ENCODE data around the gene MOSPD3.

Gene MOSPD3

DNA sequence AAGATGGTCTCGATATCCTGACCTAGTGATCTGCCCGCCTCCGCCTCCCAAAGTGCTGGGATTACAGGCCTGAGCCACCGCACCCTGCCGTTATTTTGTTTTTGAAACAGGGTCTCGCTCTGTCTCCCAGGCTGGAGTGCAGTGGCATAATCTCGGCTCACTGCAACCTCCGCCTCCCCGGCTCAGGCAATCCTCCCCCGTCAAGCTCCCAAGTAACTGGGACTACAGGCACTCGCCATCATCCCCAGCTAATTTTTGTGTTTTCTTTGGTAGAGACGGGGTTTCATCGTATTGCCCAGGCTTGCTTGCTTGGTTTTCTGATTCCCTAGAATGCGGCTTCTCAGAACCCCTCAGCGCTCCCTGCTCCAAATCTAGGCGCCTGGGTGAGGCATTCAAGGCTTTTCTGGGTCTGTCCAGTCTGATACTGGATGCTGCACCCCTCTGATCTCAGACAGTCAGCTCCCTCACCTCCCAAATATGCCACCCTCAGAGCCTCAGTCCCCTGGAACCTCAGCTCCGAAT is 27.7 kb downstream of the MOSPD3 start:
- ATAC-seq: no peak
- no peak for TF ChIP-seq CSDC2 (CRISPR knock-in tag; IDR thresholded peaks at IDR 0.05)
- TF ChIP-seq ZNF565 (CRISPR knock-in tag; conservative IDR thresholded peaks at IDR 0.05; ENCODE audit: low read depth): no peak
- TF ChIP-seq ZNF8 (CRISPR knock-in tag; IDR thresholded peaks at IDR 0.05): no peak
- TF ChIP-seq ARNTL (CRISPR knock-in tag; IDR thresholded peaks at IDR 0.05; ENCODE audit: borderline replicate concordance, low read depth): no peak
- no peak for TF ChIP-seq RARB (CRISPR knock-in tag; IDR thresholded peaks at IDR 0.05)
- TF ChIP-seq PPARA (CRISPR knock-in tag; IDR thresholded peaks at IDR 0.05; ENCODE audit: borderline replicate concordance): no peak
- TF ChIP-seq, protein P1, sequence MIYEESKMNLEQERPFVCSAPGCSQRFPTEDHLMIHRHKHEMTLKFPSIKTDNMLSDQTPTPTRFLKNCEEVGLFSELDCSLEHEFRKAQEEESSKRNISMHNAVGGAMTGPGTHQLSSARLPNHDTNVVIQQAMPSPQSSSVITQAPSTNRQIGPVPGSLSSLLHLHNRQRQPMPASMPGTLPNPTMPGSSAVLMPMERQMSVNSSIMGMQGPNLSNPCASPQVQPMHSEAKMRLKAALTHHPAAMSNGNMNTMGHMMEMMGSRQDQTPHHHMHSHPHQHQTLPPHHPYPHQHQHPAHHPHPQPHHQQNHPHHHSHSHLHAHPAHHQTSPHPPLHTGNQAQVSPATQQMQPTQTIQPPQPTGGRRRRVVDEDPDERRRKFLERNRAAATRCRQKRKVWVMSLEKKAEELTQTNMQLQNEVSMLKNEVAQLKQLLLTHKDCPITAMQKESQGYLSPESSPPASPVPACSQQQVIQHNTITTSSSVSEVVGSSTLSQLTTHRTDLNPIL (CRISPR knock-in tag; IDR thresholded peaks at IDR 0.05; ENCODE audit: low read depth): no peak
- TF ChIP-seq OSR1 (CRISPR knock-in tag; IDR thresholded peaks at IDR 0.05): no peak
- TF ChIP-seq, protein P2, sequence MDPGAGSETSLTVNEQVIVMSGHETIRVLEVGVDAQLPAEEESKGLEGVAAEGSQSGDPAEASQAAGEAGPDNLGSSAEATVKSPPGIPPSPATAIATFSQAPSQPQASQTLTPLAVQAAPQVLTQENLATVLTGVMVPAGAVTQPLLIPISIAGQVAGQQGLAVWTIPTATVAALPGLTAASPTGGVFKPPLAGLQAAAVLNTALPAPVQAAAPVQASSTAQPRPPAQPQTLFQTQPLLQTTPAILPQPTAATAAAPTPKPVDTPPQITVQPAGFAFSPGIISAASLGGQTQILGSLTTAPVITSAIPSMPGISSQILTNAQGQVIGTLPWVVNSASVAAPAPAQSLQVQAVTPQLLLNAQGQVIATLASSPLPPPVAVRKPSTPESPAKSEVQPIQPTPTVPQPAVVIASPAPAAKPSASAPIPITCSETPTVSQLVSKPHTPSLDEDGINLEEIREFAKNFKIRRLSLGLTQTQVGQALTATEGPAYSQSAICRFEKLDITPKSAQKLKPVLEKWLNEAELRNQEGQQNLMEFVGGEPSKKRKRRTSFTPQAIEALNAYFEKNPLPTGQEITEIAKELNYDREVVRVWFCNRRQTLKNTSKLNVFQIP (CRISPR knock-in tag; IDR thresholded peaks at IDR 0.05; ENCODE audit: borderline replicate concordance, low read depth): no peak
- TF ChIP-seq ZFP30 (CRISPR knock-in tag; IDR thresholded peaks at IDR 0.05): no peak
- TF ChIP-seq ZC3H10 (CRISPR knock-in tag; IDR thresholded peaks at IDR 0.05): no peak

DNA sequence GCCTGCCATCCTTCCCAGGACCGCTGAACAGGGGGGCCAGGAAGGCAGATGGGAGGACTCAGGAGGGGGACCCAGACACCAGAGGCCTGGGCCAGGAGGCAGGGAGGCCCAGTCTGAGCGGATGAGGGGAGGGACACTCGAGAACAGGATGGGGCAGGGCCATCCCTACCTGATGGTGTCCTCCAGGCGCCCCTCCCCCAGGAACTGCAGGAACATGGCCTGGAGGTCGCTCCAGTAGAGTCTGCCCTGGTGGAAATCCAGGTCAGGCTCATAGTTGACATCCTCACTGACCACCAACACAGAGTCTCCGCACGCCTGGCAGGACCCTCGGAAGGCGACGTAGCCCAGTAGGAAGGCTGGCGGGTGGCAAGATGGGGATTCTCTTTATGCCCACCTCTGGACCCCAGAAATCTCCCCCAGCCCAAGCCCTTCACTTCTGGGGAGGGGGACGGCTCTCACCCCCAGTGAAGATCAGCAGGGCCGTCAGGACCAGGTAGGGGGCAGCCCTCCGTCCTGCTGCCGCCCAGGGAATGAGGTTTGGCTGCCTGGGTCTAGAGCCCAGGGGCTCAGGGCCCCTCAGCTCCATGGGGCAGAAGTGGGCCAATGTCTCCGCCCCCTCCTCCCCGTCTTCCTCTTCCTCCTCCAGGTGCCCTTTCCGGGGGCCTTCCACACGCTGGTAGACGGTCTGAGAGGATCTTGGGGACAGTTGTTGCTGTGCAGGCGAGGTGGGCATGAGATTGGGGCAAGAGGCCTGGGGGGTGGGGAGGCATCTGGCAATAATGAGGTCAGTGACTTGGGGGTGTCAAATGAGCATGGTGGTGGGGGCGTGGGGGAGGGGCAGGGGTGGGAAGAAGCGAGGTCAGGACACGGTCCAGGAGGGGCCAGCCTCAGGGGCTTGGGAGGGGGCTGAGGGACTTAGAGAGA is 28.4 kb downstream of the MOSPD3 start:
- TF ChIP-seq ZNF565 (CRISPR knock-in tag; conservative IDR thresholded peaks at IDR 0.05; ENCODE audit: low read depth) (no peak), RARB (CRISPR knock-in tag; IDR thresholded peaks at IDR 0.05) (no peak), ZNF8 (CRISPR knock-in tag; IDR thresholded peaks at IDR 0.05) (no peak), PPARA (CRISPR knock-in tag; IDR thresholded peaks at IDR 0.05; ENCODE audit: borderline replicate concordance) (no peak), ARNTL (CRISPR knock-in tag; IDR thresholded peaks at IDR 0.05; ENCODE audit: borderline replicate concordance, low read depth) (no peak), TOX (CRISPR knock-in tag; IDR thresholded peaks at IDR 0.05; ENCODE audit: borderline replicate concordance) (no peak), ZNF70 (CRISPR knock-in tag; IDR thresholded peaks at IDR 0.05) (no peak), ZC3H10 (CRISPR knock-in tag; IDR thresholded peaks at IDR 0.05) (no peak), ZFP30 (CRISPR knock-in tag; IDR thresholded peaks at IDR 0.05) (no peak), PATZ1 (CRISPR knock-in tag; IDR thresholded peaks at IDR 0.05; ENCODE audit: borderline replicate concordance) (no peak), TCF4 (CRISPR knock-in tag; IDR thresholded peaks at IDR 0.05; ENCODE audit: borderline replicate concordance) (no peak), CSDC2 (CRISPR knock-in tag; IDR thresholded peaks at IDR 0.05) (no peak), GLIS3 (CRISPR knock-in tag; IDR thresholded peaks at IDR 0.05) (no peak), SNAI2 (CRISPR knock-in tag; IDR thresholded peaks at IDR 0.05) (no peak), ESRRG (CRISPR knock-in tag; IDR thresholded peaks at IDR 0.05) (no peak)
- TF ChIP-seq, protein P2 (CRISPR knock-in tag; IDR thresholded peaks at IDR 0.05; ENCODE audit: borderline replicate concordance, low read depth): no peak
- TF ChIP-seq, protein P3, sequence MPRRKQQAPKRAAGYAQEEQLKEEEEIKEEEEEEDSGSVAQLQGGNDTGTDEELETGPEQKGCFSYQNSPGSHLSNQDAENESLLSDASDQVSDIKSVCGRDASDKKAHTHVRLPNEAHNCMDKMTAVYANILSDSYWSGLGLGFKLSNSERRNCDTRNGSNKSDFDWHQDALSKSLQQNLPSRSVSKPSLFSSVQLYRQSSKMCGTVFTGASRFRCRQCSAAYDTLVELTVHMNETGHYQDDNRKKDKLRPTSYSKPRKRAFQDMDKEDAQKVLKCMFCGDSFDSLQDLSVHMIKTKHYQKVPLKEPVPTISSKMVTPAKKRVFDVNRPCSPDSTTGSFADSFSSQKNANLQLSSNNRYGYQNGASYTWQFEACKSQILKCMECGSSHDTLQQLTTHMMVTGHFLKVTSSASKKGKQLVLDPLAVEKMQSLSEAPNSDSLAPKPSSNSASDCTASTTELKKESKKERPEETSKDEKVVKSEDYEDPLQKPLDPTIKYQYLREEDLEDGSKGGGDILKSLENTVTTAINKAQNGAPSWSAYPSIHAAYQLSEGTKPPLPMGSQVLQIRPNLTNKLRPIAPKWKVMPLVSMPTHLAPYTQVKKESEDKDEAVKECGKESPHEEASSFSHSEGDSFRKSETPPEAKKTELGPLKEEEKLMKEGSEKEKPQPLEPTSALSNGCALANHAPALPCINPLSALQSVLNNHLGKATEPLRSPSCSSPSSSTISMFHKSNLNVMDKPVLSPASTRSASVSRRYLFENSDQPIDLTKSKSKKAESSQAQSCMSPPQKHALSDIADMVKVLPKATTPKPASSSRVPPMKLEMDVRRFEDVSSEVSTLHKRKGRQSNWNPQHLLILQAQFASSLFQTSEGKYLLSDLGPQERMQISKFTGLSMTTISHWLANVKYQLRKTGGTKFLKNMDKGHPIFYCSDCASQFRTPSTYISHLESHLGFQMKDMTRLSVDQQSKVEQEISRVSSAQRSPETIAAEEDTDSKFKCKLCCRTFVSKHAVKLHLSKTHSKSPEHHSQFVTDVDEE (CRISPR knock-in tag; IDR thresholded peaks at IDR 0.05): no peak
- TF ChIP-seq, protein P4, sequence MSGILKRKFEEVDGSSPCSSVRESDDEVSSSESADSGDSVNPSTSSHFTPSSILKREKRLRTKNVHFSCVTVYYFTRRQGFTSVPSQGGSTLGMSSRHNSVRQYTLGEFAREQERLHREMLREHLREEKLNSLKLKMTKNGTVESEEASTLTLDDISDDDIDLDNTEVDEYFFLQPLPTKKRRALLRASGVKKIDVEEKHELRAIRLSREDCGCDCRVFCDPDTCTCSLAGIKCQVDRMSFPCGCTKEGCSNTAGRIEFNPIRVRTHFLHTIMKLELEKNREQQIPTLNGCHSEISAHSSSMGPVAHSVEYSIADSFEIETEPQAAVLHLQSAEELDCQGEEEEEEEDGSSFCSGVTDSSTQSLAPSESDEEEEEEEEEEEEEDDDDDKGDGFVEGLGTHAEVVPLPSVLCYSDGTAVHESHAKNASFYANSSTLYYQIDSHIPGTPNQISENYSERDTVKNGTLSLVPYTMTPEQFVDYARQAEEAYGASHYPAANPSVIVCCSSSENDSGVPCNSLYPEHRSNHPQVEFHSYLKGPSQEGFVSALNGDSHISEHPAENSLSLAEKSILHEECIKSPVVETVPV (CRISPR knock-in tag; IDR thresholded peaks at IDR 0.05): no peak
- TF ChIP-seq, protein P1 (CRISPR knock-in tag; IDR thresholded peaks at IDR 0.05; ENCODE audit: low read depth): no peak
- no peak for ATAC-seq

Data from SK-N-SH treated with all-trans-retinoic acid at 6 μM for 48 hours (cell line).